GM12878 (cell line): ENCODE data around the gene TMOD2. TPM values are rescaled to one million over a fixed set of nuclear protein-coding genes. Genes with fewer than 3 reads are reported as not detected.

ENCODE experiments used
- CBX5 ChIP-seq: sonication (generic); IDR thresholded peaks from 2 replicates; pipeline ENCODE4 v1.6.1; 2016; ENCODE audit warnings: low read depth, moderate library complexity, mild to moderate bottlenecking, inconsistent platforms
- CREB1 ChIP-seq: IDR thresholded peaks from 2 replicates; pipeline ENCODE4 v1.6.1; 2012; ENCODE audit warnings: low read depth, mild to moderate bottlenecking, inconsistent platforms
- CUX1 ChIP-seq: IDR thresholded peaks from 2 replicates; pipeline ENCODE4 v1.6.1; 2012; ENCODE audit warnings: improper control_type of control experiment, low read depth, low read length; ENCODE audit not compliant: insufficient replicate concordance
- E2F4 ChIP-seq: IDR thresholded peaks from 2 replicates; pipeline ENCODE4 v1.6.1; 2012; ENCODE audit warnings: low read depth, low read length, improper control_type of control experiment
- EZH2 ChIP-seq: IDR thresholded peaks from 2 replicates; pipeline ENCODE4 v1.6.1; 2012; ENCODE audit warnings: low read depth, mild to moderate bottlenecking, control low read depth, inconsistent platforms, low read length, borderline replicate concordance; ENCODE audit not compliant: control insufficient read depth
- IKZF1 ChIP-seq: fragments of 450-650 bp; conservative IDR thresholded peaks from 2 replicates; pipeline ENCODE4 v1.6.1; 2017; ENCODE audit warnings: antibody characterized with exemption, mild to moderate bottlenecking
- KDM1A ChIP-seq: fragments of 200-600 bp; sonication (generic); IDR thresholded peaks from 2 replicates; pipeline ENCODE4 v1.6.1; 2016; ENCODE audit warnings: borderline replicate concordance
- LARP7 ChIP-seq: fragments of 450-650 bp; IDR thresholded peaks from 2 replicates; pipeline ENCODE4 v1.6.1; 2017; ENCODE audit warnings: mild to moderate bottlenecking
- MTA3 ChIP-seq: IDR thresholded peaks from 2 replicates; pipeline ENCODE4 v1.6.1; 2012; ENCODE audit warnings: low read length, inconsistent platforms, borderline replicate concordance
- NFYA ChIP-seq: IDR thresholded peaks from 2 replicates; pipeline ENCODE4 v1.6.1; 2011; ENCODE audit warnings: low read depth, mild to moderate bottlenecking, low read length, improper control_type of control experiment, borderline replicate concordance
- PAX8 ChIP-seq: fragments of 450-650 bp; IDR thresholded peaks from 2 replicates; pipeline ENCODE4 v1.6.1; 2017; ENCODE audit warnings: mild to moderate bottlenecking, moderate library complexity
- POLR2AphosphoS2 ChIP-seq: IDR thresholded peaks from 2 replicates; pipeline ENCODE4 v1.6.1; 2011; ENCODE audit warnings: low read depth, mild to moderate bottlenecking, low read length, improper control_type of control experiment, moderate library complexity
- POU2F2 ChIP-seq: IDR thresholded peaks from 3 replicates; pipeline ENCODE4 v1.6.1; 2011; ENCODE audit warnings: low read depth, mild to moderate bottlenecking, low read length, borderline replicate concordance
- RB1 ChIP-seq: fragments of 450-650 bp; formaldehyde crosslinking; IDR thresholded peaks from 2 replicates; pipeline ENCODE4 v1.6.1; 2017; ENCODE audit warnings: mild to moderate bottlenecking, borderline replicate concordance
- RBBP5 ChIP-seq: fragments of 200-600 bp; sonication (generic); conservative IDR thresholded peaks from 2 replicates; pipeline ENCODE4 v1.6.1; 2016
- RELA ChIP-seq: fragments of 450-650 bp; IDR thresholded peaks from 2 replicates; pipeline ENCODE4 v1.8.0; 2014; ENCODE audit warnings: borderline replicate concordance; ENCODE audit not compliant: partially characterized antibody
- SIX5 ChIP-seq: IDR thresholded peaks from 2 replicates; pipeline ENCODE4 v1.6.1; 2011; ENCODE audit warnings: mild to moderate bottlenecking, low read depth, low read length, moderate library complexity; ENCODE audit not compliant: severe bottlenecking
- STAT3 ChIP-seq: IDR thresholded peaks from 2 replicates; pipeline ENCODE4 v1.6.1; 2011; ENCODE audit warnings: low read depth, low read length, improper control_type of control experiment
- SUPT20H ChIP-seq: IDR thresholded peaks from 2 replicates; pipeline ENCODE4 v1.6.1; 2011; ENCODE audit warnings: low read depth, mild to moderate bottlenecking, low read length, moderate library complexity, borderline replicate concordance; ENCODE audit not compliant: control insufficient read depth
- YY1 ChIP-seq: IDR thresholded peaks from 2 replicates; pipeline ENCODE4 v1.6.1; 2011; ENCODE audit warnings: low read depth, mild to moderate bottlenecking, low read length
- ZZZ3 ChIP-seq: IDR thresholded peaks from 2 replicates; pipeline ENCODE4 v1.6.1; 2011; ENCODE audit warnings: low read depth; ENCODE audit not compliant: control insufficient read depth, insufficient read length
- polyA plus RNA-seq, 11 experiments: library from polyadenylated mRNA; depleted of rRNA in 4 of 11; unstranded in 6 of 11; stranded (reverse) in 5 of 11; fragments of >200 nt; fragmentation: Nextera tagmentation in 4 of 11; fragmentation: Illumina TruSeq in 1 of 11; extraction: Ambion mirVana in 4 of 11; extraction: Trizol in 1 of 11; gene quantifications; 1 replicate in 1 of 11; 2 replicates in 10 of 11; pipeline versions ENCODE4 v1.2.1 to v1.2.3, GENCODE V29; 2011 to 2016; ENCODE audit warnings: inconsistent platforms in 2 of 11, missing spikeins in 2 of 11, low read depth in 1 of 11
- total RNA-seq, 4 experiments: library from RNA; depleted of rRNA in 3 of 4; stranded (reverse); fragments of >200 nt in 3 of 4; fragmentation: Illumina TruSeq in 1 of 4; extraction: Trizol in 1 of 4; gene quantifications; 2 replicates each; pipeline versions ENCODE4 v1.2.1 to v1.2.3, GENCODE V29; 2013 to 2021
- TF ChIP-seq, protein P1 (sequence below): fragments of 450-650 bp; conservative IDR thresholded peaks from 2 replicates; pipeline ENCODE4 v1.6.1; 2017; ENCODE audit warnings: mild to moderate bottlenecking, moderate library complexity

The TMOD2 gene
- total and polyA plus RNA-seq, 10 of the 15 experiments (the other 5 are each of a cell fraction or from before 2014, with no cell fraction given) = 0.61 to 15.2 (median 6.3) TPM

DNA sequence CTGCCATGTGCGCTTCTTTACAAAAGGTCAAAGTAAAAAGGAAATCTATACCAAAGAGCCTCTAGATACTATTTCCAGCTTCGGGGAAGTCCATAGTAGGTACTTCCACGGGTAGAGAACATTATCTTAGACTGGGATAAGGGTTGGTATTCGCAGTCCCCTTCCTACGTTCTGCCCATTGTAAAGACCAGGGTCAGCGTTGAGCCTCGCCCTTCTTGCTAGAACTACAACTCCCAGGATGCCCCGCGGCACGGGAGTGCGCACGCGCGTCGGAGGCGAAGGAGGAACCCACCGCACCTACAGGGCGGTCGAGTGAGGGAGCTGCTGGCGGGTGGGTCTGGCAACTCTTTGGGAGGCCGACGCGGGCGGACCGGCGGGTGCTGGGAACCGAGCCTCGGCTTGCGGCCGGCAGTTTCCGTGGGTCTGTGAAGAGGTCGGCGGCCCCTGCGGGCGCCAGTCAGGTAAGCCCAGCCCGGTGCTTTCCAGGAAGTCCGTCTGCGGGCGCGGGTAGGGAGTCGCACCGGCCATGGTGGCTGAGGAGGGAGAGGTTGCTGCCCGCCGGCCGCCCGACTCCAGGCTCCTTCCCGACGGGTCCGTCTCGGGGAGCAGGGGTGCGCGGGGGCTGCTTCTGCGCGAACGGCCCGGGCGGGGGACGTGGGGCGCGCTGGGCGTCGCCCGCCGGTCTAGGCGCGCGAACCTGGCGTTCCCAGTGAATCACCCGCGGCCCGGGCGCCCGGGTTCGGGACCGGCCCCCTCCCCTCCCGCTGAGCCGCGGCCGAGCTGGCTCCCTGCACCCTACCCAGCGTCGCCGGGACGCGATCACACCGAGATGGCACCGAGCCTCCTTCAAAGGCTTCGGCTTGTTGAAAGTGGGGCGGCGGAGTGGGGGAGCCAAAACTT, 78.2 kb downstream of the TMOD2 start, which contains the start of gene TMOD3 (continued):
- no peak for TF ChIP-seq CUX1
- TF ChIP-seq POLR2AphosphoS2 = no peak
- TF ChIP-seq STAT3 = no peak
- peak; percentile 85 for TF ChIP-seq SIX5
- peak; percentile 59; the same call in 1 of the 2 replicates for TF ChIP-seq RB1
- no peak for TF ChIP-seq MTA3
- peak; percentile 59 for TF ChIP-seq RELA
- TF ChIP-seq EZH2 = no peak
- no peak for TF ChIP-seq SUPT20H
- TF ChIP-seq ZZZ3 = no peak
- TF ChIP-seq RBBP5 = no peak
- no peak for TF ChIP-seq PAX8
- TF ChIP-seq CBX5 = no peak
- no peak for TF ChIP-seq NFYA
- 0 out of 3 replicates have a peak, but pooled peaks have one; percentile 20 for TF ChIP-seq POU2F2
- no peak; the same call in 1 of the 2 replicates for TF ChIP-seq E2F4
- TF ChIP-seq YY1 = peak; percentile 75; the same call in 1 of the 2 replicates
- 0 out of 2 replicates have a peak, but pooled peaks have one; percentile 27 for TF ChIP-seq CREB1
- TF ChIP-seq KDM1A = no peak
- peak; percentile 74 for TF ChIP-seq LARP7
- peak; percentile 87 for TF ChIP-seq IKZF1
- TF ChIP-seq, protein P1, sequence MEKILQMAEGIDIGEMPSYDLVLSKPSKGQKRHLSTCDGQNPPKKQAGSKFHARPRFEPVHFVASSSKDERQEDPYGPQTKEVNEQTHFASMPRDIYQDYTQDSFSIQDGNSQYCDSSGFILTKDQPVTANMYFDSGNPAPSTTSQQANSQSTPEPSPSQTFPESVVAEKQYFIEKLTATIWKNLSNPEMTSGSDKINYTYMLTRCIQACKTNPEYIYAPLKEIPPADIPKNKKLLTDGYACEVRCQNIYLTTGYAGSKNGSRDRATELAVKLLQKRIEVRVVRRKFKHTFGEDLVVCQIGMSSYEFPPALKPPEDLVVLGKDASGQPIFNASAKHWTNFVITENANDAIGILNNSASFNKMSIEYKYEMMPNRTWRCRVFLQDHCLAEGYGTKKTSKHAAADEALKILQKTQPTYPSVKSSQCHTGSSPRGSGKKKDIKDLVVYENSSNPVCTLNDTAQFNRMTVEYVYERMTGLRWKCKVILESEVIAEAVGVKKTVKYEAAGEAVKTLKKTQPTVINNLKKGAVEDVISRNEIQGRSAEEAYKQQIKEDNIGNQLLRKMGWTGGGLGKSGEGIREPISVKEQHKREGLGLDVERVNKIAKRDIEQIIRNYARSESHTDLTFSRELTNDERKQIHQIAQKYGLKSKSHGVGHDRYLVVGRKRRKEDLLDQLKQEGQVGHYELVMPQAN = peak; percentile 86
